Hematopoietic multipotent progenitor cell treated with erythropoietin and hydrocortisone succinate and interleukin-3 and kit ligand, for 17 days (in vitro differentiated cells): ENCODE measurements around the gene DUSP10.

Experiments
- DNase-seq: peaks from one replicate; pipeline ENCODE4 v3.0.0-alpha.2; 2015; ENCODE audit warnings: low spot score

Gene DUSP10

GRCh38 chr1:221729771-221730330 lies 12.0 kb downstream of the DUSP10 start:
- no peak for DNase-seq

- no peak for DNase-seq
Observed at GRCh38 chr1:221728037-221728505, 13.8 kb downstream of the DUSP10 start.

- DNase-seq: no peak
Observed at GRCh38 chr1:221727146-221728036, 14.5 kb downstream of the DUSP10 start.

GRCh38 chr1:221725735-221726672 lies 15.9 kb downstream of the DUSP10 start:
- no peak for DNase-seq

GRCh38 chr1:221724931-221725605 lies 16.8 kb downstream of the DUSP10 start:
- no peak for DNase-seq

GRCh38 chr1:221723848-221724236 lies 18.0 kb downstream of the DUSP10 start:
- DNase-seq: no peak

GRCh38 chr1:221723018-221723847 lies 18.7 kb downstream of the DUSP10 start:
- no peak for DNase-seq

GRCh38 chr1:221722254-221723017 lies 19.5 kb downstream of the DUSP10 start:
- DNase-seq: no peak

GRCh38 chr1:221720545-221720944 lies 21.3 kb downstream of the DUSP10 start:
- DNase-seq: no peak

GRCh38 chr1:221719987-221720386 lies 21.9 kb downstream of the DUSP10 start:
- DNase-seq: no peak

- no peak for DNase-seq
Observed at GRCh38 chr1:221719278-221719597, 22.7 kb downstream of the DUSP10 start.

- DNase-seq: no peak
Observed at GRCh38 chr1:221718381-221719277, 23.3 kb downstream of the DUSP10 start.

- no peak for DNase-seq
Observed at GRCh38 chr1:221717485-221717853, 24.4 kb downstream of the DUSP10 start.

GRCh38 chr1:221716713-221717484 lies 25.0 kb downstream of the DUSP10 start:
- DNase-seq: no peak

- DNase-seq: no peak
Observed at GRCh38 chr1:221715321-221716169, 26.3 kb downstream of the DUSP10 start.

GRCh38 chr1:221714227-221715152 lies 27.4 kb downstream of the DUSP10 start:
- no peak for DNase-seq
